GM19452 (cell line): ENCODE measurements around the gene MRPL38.
A peak's percentile ranks its signal among the peaks of the same experiment; 100 is the strongest.
"Not testable (repeated sequence)": the region's sequence is repeated elsewhere in the genome, so short reads cannot be mapped to it uniquely, and the experiment has no call there.

Source experiments
- ATAC-seq: cut with Tn5 transposase; IDR thresholded peaks from one replicate; pipeline ENCODE4 v1.9.1; 2021; ENCODE audit not compliant: unreplicated experiment

MRPL38 gene

DNA sequence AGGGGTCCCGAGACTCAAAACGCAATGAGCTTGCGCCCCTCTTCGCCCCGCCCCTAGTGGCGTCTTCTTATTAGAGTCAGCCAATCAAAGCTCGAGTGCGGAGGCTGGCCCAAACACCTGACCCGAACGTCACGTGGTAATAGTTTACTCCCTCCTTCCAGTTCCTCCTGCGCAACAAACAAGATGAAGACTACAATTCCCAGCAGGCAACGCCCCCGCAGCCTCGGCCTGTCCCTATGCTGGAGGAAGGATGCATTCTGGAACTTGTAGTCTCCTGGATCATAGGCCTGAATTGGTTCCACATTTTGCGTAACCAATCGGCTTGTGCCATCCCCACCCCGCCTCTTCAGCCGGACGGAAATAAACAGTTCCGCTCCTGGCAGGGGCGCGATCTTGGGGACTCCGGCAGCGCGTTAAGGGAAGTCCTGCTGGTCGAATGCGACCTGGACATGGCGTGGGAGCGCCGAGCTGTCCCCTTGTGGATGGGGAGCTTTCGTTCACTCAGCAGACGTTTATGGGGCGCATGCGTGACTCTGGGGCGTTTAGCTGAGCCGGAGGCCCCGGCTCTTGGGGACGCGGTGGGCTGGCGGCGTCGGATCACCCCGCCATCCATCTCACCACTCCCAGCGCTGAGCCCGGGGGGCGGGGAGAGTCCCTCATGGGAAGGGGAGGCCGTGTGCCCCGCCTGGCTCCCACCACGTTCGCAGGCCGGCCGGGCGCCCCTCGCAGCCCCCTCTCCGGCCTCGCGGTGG, 49.2 kb downstream of the MRPL38 start, which contains the start of gene WBP2:
Gene WBP2 (minus strand): TSS at position 26 of the 752 bp plus-strand sequence. CDS start 38 bp downstream, outside the sequence.
- peak; percentile 80 for ATAC-seq

DNA sequence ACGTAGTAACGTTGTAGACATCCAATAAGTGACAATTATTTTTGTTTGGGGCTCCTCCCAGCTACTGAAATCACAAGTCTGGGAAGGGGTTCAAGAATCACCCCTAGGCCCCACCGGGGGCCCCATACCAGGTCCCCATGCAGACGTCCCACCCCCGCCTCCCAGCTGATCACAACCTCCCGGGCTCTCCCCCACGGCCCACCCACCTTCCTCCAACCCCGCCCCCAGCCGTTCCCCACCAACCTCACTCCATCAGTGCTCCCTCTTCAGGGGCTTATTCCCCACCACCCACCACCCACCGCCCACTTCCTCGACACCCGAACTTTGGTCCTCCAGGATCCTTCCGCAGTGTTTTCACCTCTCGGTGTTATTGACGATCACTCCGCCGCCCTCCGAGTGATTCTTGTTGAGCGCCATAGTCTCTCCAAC, 49.8 kb downstream of the MRPL38 start:
- no peak for ATAC-seq

DNA sequence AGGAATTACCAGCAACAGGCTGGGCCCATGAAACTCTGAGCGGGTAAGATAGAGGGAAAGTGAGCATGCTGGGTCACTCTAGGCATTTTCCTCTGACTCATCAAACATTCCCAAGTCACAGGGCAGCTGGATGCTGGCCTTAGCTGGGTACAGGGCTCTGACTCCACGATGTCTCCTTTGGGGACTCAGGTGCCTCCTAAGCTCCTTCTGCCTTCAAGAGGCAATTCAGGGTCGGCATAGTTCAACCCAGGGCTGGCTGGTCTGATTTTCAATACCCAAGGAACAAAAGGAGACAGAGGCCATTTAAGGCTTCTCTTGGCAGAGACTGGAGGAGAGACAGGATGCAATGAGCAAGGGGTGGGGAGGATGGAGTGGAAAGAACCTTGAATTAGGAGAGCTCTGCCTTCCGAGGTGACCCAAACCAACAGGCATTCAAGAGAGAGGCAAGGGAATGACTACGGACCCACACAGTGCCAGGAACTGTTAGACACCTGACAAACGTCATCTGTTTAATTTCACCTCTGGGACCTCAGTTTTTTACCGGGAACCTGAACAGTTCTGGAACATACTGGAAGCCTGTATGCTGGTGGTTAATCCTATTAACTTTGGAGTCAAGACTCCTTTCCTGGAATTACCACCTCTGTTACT, 50.5 kb downstream of the MRPL38 start:
- ATAC-seq, result no peak

DNA sequence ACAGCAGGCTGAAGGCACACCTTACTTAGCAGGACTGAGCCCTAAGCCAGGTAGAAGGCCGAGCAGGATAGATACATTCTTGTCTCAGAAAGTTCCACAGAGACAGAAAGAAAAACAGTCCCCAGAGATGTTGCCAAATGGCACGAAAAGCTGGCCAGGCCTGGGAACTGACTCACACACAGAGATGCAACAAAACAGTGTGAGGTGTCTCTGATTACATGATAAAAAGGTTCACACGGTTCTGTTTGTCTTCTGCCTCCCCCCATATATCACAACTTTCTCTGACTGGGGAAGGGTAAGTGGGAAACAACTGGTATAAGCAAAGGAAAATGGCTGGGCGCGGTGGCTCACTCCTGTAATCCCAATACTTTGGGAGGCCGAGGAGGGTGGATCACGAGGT, 51.3 kb downstream of the MRPL38 start:
- no peak for ATAC-seq

DNA sequence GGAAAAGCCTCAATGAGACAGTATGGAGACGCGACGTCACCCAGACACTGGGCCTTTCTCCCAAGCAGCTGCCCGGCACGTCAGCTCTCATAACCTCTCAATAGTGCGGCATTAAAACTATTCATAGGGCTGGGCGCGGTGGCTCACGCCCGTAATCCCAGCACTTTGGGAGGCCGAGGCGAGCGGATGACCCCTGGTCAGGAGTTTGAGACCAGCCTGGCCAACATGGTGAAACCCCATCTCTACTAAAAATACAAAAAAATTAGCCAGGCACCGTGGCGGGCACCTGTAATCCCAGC, 53.0 kb downstream of the MRPL38 start:
- not testable (repeated sequence) for ATAC-seq

DNA sequence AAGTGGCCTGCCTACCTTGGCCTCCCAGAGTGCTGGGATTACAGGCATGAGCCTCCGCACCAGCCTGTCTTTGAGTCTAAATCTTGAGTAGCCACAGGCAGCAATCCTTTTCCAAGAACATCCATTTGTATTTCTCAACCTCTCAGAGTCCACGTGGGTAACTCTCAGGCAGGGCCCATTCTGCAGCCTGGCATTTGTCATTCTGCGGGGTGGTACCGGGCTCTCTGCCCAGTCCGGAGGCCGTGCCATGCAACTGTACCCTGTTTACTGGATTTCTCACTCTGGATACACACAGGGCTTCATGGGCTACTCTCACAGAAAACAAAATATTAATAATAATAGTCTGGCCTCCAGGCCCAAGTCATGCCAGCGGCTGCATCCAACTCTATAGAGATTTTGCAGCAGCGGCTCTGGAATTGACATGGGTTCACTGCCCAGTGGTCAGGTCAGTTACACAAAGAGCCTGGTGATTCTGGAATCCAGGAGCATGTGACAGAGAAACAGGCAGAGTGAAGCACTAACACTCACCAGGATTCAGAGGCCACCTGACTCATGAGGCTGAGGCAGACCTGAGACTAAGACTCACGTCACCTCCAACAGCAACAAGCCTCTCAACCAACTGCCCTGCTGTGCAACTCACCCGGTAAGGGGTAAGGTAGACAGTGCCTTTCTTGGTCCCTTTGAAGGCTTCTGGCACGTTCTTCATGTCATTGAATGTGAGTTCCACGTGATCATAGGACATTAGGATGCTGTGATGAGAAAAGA, 53.6 kb downstream of the MRPL38 start:
- no peak for ATAC-seq

DNA sequence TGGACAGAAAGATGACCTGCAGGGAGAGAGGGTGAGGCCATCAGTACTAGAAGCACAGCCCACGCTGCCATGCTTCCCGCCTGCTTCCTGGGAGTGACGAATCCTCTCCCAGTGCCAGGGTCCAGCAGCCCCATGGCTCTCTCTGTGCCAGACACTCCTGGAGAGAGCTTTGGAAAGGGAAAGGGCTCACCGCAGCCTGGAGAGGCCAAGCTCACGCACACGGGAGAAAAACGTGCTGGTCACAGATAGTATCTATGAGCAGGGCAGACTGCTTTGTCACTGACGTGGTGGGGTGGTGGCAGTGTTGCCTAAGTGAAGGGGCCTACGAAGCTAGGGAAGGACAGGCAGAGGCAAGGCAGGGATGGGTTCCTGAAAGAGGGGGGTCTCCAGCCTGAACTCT, 55.0 kb downstream of the MRPL38 start:
- no peak for ATAC-seq

DNA sequence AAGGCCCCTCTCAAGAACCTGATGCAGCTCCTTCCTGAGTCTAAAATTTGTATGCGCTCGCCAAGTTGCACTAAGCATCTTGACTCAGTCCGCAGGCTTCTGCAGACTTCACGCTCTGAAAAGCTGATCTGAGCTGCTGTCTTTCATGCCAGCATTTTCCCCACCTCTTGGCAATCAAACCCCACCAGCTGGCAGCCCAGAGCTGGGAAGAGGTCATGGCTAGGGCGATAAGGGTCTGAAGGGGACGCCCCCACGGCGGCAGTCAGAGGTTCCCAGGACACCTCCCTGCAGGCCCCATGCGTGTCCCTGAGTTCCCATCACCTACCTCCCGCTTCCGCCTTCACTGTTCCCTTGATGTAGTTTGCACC, 55.4 kb downstream of the MRPL38 start:
- ATAC-seq, result no peak
